Uterus (tissue), 2 donors: ENCODE results near the gene UNKL.

ENCODE experiments used
- POLR2A ChIP-seq, 2 donors: fragments of 450-650 bp; IDR thresholded peaks; one replicate each; pipeline ENCODE4 v1.6.1; 2016; ENCODE audit warnings: antibody characterized with exemption in 2 of 2, mild to moderate bottlenecking in 1 of 2, moderate library complexity in 1 of 2
- TF ChIP-seq, protein P1 (sequence below), 4 experiments: fragments of 200-600 bp in 2 of 4; fragments of 450-650 bp in 2 of 4; sonication (generic) in 2 of 4; IDR thresholded peaks; one replicate each; pipeline ENCODE4 v1.5.1; 2016 to 2019; ENCODE audit warnings: antibody characterized with exemption in 4 of 4, mild to moderate bottlenecking in 2 of 4, moderate library complexity in 1 of 4

DNA sequence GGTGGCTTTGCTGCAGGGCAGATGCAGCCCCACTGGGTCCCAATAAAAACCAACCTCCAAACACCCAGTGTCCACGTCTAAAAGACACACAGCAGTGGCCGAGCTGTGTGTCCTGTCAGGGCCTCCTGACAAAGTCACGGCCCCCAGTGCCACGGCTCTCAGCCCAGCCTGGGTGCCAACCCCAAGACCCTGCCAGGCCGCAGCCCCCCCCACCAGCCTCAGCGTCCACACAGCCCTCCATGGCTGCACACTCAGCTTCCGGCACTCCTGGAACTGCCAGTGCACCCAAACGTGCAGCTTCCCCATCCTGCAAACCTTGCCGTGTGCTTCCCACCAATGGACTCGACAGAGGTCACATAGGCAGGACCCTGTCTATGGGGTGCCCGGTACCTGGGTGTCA, 33.5 kb upstream of the UNKL start:
- TF ChIP-seq, protein P1, sequence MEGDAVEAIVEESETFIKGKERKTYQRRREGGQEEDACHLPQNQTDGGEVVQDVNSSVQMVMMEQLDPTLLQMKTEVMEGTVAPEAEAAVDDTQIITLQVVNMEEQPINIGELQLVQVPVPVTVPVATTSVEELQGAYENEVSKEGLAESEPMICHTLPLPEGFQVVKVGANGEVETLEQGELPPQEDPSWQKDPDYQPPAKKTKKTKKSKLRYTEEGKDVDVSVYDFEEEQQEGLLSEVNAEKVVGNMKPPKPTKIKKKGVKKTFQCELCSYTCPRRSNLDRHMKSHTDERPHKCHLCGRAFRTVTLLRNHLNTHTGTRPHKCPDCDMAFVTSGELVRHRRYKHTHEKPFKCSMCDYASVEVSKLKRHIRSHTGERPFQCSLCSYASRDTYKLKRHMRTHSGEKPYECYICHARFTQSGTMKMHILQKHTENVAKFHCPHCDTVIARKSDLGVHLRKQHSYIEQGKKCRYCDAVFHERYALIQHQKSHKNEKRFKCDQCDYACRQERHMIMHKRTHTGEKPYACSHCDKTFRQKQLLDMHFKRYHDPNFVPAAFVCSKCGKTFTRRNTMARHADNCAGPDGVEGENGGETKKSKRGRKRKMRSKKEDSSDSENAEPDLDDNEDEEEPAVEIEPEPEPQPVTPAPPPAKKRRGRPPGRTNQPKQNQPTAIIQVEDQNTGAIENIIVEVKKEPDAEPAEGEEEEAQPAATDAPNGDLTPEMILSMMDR (IDR thresholded peaks at IDR 0.05) = no peak
- no peak for TF ChIP-seq POLR2A (IDR thresholded peaks at IDR 0.05)
